HuH-7.5 (cell line): ENCODE results near the gene NABP2.
"Not testable (repeated sequence)": the region's sequence is repeated elsewhere in the genome, so short reads cannot be mapped to it uniquely, and the experiment has no call there.

Experiments used
- DNase-seq: peaks from one replicate; pipeline ENCODE4 v3.0.0; 2011; ENCODE audit warnings: low spot score

NABP2 gene

DNA sequence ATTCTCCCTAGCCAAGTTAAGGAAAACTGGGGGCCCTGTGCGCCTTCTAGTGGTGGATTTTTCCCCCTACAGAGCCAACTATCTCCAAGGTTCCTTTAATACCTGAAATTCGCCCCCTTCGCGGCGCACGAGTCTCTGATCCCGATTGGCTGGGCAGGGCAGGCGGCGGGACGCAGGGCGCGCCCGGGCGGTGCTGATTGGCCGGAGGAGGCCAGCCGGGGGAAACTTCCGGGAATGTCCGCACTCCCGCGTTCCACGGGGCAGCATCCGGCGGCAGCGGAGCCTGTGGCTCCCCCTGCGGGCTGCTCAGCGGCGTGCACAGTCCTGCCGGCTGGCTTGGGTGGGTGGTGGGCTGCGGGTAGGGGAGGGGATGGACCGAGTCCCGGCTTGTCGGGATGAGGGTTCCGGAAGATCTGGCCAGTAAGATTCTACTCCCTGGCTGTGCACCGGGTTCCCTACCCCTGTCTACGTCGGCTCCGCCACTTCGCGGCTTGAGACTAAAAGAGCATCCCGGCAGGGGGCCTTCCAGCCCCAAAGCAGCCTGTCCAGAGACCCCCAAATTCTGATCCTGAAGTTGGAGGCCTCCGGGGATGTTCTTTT is at the start of gene NABP2:
NABP2 (plus strand) TSS at position 241 of the 600 bp plus-strand sequence. CDS start 515 bp downstream, outside the sequence.
- peak; percentile 99 for DNase-seq

DNA sequence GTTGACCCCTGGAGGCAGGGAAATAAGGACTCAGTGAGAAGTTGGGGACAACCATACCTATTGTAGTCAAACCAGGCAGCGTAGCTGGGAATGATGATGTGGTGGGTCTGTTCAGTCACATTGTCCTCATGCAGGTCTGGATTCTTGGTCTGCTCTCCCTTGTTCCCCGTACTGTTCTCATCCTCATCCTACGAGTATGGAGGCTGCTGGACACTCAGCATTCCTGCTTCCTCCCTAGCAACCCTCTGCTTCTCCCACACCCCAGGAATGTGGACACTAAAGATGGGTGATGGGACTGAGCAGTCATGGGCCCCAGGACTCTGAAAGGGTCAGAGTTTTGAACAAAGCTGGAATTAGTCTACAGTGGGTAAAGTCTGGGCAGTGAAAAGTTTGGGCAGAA is 45.8 kb upstream of the NABP2 start:
- no peak for DNase-seq

DNA sequence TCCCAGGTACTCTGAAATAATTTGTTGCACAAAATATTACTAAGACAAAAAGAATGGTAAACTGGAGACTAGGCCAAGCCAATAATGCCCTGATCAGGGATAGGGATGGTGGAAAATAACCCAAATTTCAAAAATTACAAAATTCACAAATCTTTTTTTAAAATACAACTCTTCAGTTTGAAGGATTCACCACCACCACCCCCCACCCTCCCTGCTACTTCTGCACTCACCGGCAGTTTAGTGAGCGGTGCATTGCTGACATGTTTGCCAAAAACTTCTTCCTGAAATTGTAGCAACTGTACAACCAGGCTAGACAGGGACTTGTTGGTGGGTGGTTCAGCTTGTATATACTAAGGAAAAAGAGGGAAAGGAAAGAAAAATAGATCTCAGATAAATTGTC is 37.2 kb upstream of the NABP2 start:
- DNase-seq = no peak

DNA sequence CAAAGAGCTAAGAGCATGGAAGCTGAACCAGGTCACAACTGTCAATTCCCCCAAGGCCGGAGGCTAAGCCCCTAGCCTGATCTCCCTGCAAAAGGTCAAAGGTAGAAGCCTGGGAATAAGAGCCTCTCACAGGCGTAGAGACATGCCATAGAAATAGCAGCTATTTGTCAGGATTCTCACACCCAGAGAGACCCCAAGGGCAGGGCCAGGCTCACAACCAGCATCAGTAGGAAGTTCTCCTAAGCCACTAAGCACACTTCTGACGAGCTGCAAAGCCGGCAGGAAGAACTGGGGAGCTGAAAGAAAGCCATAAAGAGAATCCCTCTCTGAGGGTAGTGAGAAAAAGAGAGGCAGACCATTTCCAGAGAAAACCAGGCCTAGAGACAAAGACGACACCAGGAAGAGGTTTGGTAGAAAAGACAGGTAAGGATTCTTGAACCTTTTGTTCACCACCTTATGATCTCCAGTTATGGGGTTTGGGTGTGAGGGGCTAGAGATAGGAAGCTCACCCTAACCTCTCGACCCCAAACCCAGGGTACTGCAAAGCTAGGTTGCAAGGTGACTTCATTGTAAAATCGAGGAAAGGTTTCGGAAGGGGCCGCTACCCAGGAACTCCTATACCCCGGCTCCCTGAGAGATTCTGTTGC is 35.9 kb upstream of the NABP2 start:
- no peak for DNase-seq

DNA sequence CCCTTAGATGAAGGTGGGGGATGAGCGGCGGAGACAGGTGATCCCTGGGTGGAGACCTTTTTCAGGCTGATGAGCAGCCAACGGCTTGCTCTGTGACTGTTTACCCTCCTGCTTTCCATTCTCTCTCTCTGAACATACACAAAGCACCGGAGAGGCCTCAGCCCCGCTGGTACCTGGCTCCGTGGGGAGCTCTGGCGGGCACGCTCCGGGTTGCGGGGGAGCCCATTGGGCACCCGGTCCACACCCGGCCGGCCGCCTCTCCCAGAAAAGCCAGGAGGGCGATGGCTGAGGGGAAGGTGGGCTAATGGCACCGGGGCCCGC is 35.4 kb upstream of the NABP2 start:
- DNase-seq = peak; percentile 29

DNA sequence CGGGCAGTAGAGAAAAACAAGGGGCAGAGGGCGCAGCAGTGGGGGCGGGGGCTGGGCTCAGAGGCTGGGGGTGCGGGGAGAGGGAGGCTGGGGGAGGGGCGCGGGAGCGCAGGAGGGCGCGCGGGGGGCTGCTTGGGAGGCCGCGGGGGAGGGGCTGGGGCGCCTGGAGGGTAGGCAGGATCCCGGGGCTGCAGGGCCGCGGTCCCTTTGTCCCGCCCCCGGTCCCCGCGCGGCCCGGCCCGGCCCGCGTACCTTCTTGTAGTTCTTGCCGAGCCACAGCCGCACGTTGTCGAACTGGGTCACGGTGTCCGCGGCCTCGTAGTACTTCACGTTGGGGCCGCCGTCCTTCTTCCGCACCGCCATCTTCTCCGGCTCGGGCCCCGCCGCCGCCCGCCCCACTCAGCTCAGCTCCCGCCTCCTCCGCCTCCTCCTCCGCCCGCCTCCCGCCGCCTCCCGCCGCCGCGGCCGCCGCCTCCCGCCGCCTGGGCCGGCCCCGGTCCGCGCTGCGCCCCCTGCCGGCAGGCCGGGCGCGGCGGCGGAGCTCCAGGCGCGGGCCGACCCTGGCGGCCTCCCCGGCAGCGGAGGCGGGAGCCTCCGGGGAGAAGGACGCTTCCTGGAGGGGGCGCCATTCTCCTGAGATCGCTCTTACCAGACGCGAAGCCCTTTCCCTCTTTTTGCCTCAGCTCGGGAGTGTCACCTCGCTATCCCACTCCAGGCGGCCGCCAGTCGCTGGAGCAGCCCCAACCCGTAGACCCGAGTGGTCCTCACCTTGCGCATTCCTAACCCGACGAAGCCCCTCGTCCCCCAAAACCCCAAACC is 34.8 kb upstream of the NABP2 start, which contains the start of gene SMARCC2:
SMARCC2 (minus strand) TSS at position 385 of the 819 bp plus-strand sequence; CDS start at position 363, 22 bp downstream.
- DNase-seq = peak; percentile 80

DNA sequence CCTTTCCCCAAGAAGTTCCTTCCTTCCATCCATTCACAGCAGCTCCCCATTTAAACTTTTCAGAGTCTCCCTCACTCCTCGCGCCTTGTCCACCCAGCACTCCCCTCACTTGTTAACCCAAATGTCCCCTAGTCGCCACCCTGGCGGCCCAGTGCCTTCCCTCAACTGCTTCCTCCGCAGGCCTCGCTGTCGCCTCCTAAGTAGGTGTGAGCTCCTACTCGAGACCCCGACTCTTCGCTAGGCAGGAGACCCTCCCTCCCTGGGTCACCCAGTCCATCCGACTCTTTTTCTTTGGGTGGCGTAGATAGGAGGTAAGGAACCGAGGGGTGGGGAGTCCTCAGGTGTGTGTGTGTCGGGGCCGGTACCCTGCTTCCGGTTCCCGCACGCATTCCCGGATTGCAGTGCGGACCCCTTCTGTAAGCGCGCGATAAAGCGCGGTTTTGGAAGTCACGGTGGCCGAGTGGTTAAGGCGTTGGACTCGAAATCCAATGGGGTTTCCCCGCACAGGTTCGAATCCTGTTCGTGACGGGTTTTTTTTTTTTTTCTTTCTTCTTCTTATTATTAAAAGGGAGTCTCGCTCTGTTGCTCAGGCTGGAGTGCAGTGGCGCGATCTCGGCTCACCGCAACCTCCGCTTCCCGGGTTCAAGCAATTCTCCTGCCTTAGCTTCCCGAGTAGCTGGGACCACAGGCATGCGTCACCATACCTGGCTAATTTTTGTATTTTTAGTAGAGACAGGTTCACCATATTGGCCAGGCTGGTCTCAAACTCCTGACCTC is 34.0 kb upstream of the NABP2 start:
- peak; percentile 79 for DNase-seq

DNA sequence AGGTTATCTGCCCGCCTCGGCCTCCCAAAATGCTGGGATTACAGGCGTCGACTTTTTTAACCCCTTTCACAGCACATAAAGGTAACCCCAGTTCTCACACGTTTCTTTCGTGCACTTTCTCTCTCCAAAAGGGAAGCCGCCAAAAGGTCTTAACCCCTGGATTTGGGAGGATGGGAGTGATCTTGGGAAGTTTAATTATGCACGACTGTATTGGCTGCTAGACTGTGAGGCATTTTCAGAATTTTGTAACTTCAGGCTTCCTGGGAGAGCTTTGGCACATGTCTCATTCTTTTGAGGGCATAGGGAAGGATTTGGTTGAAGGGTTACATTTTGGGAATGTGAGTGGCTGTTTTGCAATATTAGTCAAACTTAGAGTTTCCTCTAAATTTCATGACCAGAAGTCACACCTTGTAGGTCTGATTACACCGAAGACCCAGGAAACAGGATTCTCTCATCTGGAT is 33.4 kb upstream of the NABP2 start:
- no peak for DNase-seq

DNA sequence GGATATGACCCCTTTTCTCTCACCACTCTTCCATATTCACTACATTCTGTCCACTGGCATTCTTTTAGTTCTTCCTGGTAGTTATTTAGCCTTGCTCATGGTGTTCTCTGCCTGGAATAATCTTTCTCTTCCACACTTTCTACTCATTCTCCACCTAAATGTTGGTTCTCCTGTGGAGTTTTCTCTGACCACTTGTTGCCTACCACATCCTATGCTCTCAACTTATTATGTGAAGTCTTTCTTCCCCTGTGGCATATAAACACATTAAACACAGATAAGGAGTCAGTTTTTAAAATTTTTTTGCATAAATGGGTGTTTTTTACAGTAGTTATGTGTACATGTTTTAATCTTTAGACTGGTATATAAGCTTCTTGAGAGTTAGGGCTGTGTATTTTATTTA is 31.6 kb upstream of the NABP2 start:
- DNase-seq = no peak

DNA sequence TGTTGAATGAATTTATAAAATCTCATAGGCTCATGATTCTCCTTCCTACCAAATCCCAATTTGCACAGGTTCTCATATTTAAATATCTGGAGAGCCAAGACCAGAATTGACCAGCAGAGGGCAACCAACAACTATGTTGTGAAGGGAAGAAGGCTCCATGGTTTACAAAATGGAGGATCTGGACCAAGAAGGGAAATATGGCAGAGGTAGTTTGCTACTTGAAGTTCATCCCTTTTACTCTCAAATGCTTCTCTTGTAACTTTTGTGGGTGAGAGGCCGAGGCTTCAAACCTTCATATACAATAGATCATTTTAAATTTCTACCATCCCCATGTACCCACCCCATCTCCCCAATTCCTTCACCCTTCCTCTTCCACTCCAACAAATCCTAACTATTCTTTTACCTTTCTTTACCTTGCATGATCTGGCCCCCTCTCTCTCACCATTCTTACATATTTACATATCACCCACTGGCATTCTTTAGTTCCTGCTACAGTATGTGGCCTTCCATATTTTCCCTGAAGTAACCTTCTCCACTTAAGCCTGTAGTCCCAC is 31.0 kb upstream of the NABP2 start:
- DNase-seq = peak; percentile 66

DNA sequence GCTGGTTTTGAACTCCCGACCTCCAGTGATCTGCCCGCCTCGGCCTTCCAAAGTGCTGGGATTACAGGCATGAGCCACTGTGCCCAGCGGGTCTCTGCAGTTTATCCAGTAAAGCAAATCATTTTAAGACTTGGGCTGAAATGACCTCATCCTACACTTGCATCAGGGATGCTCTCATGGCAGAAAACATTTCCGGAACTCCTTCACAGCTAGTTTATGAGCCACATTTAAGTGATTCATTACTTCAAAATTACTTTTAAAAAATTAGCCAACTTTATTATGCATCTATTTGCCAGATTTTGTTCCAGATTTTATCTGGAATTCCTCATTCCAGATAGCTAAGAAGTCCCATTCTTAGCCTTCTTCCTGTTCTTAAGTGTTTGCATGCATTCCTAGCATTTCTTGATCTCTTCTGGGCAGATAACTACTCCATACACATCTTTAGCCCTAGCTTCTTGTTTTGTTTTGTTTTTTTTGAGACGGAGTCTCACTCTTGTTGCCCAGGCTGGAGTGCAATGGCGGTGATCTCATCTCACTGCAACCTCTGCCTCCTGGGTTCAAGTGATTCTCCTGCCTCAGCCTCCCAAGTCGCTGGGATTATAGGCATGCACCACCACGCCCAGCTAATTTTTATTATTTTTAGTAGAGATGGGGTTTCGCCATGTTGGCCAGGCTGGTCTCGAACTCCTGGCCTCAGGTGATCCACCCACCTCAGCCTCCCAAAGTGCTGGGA is 27.2 kb upstream of the NABP2 start:
- not testable (repeated sequence) for DNase-seq

DNA sequence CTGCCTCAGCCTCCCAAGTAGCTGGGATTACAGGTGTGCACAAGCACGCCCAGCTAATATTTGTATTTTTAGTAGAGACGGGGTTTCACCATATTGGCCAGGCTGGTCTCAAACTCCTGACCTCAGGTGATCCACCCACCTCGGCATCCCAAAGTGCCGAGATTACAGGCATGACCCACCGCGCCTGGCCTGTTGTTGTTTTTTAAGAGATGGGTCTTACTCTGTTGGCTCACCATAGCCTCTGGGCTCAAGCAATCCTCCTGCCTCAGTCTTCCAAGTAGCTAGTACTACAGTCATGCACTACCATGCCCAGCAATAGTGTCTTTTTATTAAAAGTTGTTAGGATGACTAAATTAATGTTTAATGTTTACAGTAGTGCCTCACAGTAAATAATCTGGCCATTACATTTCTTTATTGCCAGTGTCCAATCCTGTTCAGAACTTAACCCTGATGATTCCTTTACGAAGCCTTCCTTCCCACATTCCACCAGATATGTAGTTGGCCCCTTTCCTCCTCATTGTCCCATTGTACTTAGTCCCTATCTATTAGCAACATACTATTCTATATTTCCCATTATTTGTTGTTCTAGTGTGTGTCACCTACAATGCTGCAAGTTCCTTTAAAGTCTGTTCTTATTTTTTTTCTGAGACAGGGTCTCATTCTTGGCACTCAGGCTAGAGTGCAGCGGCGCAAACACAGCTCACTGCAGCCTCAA is 26.1 kb upstream of the NABP2 start:
- no peak for DNase-seq

DNA sequence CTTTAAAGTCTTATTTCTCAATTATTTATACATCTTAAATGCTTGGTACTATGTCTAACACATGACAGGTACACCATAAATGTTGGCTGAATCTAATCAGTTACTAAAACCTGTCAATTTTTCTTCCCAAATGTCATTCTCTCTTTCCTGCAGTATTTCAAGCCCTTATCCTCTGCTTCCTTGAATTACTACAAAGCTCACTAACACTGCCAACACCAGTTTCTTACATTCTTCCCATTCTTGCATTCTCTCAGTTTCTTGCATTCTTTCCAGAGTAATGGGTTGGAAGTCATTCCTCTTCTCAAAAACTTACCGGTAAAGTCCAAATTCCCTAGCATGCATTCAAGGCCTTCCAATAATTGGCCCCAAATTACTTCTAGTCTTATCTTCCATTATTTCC is 25.3 kb upstream of the NABP2 start:
- no peak for DNase-seq

DNA sequence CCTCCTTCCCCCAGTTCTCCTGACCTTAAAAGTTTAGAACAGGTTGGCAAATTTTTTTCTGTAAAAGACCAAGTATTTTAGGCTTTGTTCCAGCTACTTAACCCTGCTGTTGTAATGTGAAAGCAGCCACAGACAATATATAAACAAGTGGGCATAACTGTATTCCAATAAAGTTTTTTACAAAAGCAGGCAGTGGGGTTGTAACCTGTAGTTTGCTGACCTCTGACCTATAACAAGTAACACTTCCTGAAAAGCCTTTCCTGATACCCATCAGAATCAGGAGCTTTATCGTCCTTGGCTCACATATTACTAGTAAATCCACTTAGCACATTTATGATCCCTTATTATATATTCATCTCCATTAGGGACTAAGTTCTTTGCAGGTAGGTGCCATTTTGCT is 21.8 kb upstream of the NABP2 start:
- no peak for DNase-seq

DNA sequence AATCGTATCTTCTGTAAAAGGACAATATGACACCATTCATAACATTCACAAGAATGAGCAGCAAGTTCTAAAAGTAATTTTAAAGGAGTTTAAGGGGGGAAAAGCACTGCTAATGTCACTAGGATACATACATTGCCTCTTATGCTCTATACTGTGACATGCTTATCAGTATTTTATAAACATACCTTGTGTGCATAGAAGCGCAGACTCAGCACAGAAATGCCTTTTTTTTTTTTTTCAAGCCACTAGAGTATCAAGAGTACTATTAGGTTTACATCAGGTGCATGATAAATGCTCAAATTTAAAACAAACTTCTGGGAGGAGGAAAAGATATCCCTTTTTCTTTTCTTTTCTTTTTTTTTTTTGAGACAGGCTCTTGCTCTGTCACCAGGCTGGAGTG is 21.3 kb upstream of the NABP2 start:
- no peak for DNase-seq

DNA sequence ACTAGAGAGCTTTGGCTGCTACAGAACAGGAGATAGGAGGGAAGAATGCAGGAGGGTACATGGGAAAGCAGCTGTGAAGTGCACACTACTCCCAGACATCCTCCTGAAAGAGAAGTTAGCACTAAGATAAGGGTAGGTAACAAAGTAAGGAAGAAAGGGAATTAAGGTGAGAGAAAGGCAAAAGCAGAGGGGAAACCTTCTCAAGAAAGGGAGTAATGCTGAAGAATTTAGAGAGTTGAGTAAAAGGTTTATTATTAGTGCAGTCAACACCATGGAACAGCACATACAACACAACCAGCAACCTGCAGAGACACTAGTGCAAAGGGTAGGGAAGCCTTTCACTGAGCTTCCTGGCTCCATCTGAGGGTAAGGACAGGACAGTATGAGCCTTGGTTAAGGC is 19.9 kb upstream of the NABP2 start:
- no peak for DNase-seq

DNA sequence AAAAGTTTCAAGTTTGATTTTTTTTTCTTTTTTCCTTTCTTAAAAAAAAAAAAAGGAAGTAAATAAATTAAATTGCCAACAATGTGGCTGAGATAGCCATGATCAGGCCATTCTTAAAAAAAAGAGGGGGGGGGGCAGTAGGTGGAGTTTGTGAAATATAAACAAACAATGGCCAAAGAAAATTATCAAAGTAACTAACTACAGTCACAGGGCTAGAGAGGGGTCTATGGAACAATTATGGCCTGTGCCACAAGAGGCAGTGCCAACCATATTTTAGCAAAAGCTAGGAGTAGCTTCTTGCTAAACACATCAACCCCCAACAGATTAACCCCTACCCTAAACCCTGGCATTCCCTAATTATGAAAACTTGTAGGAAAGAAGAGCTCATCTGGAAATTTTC is 18.7 kb upstream of the NABP2 start:
- DNase-seq = no peak

DNA sequence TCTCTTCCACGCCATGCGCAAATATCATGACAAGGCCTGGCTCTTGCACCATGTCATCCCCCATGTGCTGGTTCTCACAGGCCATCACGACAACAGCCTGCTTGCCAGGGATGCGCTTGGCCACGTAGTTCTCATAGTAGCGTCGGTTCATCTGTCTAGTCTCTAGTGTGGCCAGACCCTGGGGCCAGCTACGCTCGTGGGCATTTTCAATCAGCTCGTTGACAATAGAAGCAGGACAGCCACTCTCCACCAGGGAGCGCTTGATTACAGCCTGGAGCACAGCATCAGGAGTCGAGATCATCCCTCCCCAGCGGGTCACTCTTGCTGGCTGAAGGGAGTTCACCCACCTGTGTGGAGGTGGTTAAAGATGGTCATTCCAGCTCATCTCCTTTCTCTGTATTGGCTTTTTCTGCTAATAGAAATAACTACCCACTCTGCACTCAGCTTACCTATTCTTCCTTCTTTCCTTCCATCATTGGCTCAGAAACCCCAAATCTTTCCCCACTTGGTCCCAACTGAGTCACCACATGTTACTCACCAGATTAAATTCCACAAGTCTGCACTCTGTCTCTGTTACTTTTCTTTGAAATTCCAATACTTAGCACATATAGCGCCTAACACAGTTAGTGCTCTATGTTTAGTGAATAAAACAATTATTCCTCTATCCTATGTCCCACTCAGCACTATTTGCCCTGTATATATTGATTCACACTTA is 17.5 kb upstream of the NABP2 start:
- DNase-seq = peak; percentile 66

DNA sequence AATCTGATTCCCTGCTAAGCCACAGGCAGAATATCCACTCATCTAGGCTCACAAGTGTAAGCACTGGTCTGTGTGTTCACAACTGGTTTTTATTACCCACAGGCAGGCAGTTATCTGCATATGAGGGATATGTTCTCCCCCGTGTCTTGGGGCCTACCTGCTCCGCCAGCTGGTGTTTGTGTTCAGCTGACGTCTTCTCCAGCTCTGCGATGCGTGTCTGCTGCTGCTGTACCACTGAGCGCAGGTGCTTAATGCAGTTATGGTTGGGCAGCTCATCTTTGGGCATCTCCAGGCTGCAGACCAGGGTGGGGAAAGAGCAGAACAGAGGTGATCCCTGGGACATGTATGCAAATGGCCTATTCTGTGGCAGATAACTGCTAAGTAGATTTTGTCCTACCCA is 16.1 kb upstream of the NABP2 start:
- no peak for DNase-seq

DNA sequence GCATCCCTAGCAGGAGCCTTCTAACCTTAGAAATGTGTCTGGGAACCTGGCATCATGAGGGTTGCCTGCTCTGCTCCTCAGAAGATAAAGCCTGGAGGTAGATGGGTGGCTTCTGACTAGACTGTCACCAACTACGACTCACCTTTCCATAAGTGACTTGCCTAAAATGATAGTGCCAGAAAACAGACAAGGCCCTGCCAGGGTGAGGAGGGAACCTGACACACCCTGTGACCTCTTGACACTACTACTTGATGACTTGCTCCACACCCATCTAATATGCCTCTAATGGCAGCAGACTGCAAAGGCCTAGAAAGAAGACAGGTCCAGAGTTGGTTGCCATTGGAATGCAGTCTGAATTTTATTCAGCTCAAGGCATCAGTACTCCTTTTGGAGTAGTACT is 11.8 kb upstream of the NABP2 start:
- no peak for DNase-seq
